ENCODE results near the gene MCU.
"Not testable (repeated sequence)": the region's sequence is repeated elsewhere in the genome, so short reads cannot be mapped to it uniquely, and the experiment has no call there.

The MCU gene

DNA sequence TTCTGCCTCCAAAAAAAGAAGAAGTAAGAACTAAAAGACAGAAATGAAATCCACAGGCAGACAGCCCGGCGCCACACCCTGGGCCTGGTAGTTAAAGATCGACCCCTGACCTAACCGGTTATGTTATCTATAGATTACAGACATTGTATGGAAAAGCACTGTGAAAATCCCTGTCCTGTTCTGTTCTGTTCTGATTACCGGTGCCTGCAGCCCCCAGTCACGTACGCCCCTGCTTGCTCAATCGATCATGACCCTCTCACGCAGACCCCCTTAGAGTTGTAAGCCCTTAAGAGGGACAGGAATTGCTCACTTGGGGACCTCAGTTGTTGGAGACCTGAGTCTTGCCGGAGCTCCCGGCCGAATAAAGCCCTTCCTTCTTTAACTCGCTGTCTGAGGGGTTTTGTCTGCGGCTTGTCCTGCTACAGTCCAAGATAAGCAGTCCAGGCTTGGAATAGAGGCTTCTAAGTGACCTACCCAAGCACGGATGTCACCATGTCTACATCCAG lies 212.1 kb downstream of the MCU start:
- DNase-seq (ENCODE audit: low spot score), result not testable (repeated sequence)

DNA sequence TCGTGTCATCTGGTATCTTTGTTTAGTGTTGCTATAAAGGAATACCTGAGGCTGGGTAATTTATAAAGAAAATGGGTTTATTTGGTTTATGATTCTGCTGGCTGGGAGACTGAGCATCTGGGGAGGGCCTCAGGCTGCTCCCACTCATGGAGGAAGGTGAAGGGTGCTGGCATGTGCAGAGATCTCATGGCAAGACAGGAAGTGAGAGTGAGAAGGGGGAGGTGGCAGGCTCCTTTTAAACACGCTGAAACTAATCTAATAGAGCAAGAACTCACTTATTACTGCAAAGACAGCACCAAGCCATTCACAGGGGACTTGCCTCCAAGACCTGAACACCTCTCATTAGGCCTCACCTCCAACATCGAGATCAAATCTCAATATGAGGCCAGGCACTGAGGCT lies 212.9 kb downstream of the MCU start:
- DNase-seq (ENCODE audit: low spot score), result no peak

DNA sequence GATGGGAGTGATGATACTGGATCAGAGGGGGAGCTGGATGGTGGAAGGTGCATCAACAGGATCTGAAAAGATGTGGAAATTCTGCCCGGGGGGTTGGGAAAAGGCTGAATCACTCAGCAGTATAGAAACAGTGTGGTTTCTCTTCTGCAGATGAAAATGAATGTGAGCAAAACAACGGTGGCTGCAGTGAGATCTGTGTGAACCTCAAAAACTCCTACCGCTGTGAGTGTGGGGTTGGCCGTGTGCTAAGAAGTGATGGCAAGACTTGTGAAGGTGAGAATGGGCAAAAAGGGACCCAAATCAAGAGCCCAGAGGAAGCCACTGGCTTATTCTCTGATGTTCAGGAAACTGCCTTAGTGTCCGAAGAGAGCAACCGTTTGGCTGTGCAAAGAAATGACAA lies 214.5 kb downstream of the MCU start:
- no peak for DNase-seq (ENCODE audit: low spot score)

DNA sequence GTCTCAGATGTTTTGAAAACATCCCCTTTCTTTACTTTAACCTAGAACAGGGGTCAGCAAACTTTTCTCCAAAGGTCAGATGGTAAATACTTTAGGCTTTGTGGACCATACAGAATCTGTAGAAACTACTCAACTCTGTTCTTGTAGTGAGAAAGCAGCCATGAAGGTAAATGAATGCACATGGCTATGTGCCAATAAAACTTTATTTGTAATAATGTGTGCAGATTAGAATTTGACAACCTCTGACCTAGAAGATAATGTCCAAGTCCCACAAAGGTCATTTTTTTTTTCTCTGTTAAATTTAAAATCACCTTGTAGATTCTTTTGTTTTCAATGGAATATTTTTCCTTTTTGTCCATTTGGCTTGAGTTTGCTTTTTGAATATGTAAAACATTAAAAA lies 218.8 kb downstream of the MCU start:
- DNase-seq (ENCODE audit: low spot score), result no peak

DNA sequence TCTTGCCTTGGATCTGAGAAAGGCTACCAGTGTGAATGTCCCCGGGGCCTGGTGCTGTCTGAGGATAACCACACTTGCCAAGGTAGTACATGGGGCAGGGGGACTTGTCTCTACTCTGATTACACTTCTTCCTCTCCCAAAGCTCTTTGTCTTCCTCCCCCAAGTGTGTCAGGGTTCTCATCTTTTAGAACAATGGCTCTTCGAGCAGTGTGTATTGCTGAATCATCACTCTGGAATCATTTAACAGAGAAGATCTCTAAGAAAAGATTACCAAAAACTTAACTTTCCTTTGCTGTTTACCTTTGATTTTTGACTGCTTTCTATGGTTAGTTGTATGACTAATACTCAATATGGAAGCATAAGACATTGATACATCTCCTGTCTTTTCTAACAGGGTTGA lies 219.8 kb downstream of the MCU start:
- no peak for DNase-seq (ENCODE audit: low spot score)

DNA sequence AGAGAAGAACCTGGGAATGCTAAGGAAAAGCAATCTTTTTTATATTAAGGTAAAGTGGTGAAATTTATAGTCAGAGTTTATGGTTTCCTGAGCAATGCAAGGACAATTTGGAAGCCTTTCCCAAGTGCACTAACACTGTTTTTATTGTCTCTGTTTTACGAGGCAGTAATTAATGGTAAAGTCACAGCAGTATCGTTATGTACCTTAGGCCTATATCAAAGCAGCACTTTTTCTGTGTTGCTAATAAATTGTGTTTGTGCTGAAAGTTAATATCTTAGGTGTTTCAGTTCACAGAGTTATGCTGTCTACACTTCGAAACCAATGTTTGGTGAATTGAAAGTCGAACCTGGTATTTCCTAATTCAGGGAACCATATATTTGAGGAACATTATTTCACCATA lies 220.8 kb downstream of the MCU start:
- no peak for DNase-seq (ENCODE audit: low spot score)

DNA sequence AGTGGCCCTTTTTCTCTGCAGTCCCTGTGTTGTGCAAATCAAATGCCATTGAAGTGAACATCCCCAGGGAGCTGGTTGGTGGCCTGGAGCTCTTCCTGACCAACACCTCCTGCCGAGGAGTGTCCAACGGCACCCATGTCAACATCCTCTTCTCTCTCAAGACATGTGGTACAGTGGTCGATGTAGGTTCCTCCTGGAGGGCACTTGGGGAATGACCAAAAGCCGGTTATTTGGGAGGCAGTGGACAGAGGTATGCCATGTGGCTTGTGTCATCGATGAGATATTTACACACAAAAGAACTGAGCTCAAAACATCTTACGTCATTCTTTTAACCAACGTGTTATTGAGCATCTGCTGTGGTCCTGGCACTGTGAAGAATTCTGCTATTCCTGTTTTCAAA lies 221.3 kb downstream of the MCU start:
- DNase-seq (ENCODE audit: low spot score), result no peak

DNA sequence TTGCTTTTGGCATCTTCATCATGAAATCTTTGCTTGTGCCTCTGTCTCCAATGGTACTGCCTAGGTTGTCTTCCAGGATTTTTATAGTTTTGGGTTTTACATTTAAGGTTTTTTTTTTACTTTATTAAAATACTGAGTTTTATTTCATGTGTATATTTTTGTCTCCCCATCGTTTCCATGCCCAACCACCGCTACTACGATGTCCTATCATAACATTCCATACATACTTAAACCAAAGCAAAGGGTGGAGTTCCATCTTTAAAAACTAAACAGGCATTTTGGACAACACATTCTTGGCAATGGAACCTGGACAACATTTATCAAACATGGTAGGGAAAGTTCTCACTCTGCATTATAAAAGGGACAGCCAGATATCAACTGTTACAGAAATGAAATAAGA lies 225.3 kb downstream of the MCU start:
- not testable (repeated sequence) for DNase-seq (ENCODE audit: low spot score)

DNA sequence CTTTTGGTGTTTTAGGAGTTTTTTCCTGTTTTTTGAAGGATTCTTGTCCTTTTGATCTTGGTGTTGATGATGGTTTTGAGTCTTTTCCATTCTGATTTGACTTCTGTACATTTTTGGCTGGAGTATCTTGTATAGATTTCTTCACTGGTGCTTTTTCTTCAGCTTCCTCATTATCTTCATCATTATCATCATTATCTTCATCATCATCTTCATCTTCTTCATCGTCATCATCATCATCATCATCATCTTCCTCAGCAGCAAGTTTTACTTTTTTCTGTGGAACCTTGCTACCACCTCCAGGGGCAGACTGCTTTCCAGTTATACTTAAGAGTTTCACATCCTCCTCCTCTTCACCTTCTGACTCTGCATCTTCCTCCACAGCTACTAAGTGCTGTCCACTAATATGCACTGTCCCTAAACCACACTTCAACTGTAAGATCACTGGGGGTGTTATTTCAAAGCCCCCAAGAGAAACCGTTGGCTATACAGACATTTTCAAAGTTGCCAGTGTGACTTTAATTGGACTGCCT lies 225.9 kb downstream of the MCU start:
- DNase-seq (ENCODE audit: low spot score), result not testable (repeated sequence)

DNA sequence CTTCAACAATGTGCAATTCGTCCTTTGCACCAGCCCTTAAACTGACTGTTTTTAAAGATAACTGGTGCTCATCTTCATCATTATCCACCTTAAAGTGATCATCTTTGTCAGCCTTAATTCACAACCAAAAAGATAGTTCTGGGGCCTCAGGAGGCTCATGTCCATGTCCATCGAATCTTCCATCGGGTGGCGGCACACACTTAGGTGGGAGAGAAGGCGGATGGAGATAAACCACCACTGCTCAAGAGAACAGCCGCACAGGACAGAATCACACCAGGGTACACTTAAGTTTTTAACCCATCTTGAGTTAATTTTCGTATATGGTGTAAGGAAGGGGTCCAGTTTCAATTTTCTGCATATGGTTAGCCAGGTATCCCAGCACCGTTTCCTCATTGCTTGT lies 226.4 kb downstream of the MCU start:
- DNase-seq (ENCODE audit: low spot score), result no peak

DNA sequence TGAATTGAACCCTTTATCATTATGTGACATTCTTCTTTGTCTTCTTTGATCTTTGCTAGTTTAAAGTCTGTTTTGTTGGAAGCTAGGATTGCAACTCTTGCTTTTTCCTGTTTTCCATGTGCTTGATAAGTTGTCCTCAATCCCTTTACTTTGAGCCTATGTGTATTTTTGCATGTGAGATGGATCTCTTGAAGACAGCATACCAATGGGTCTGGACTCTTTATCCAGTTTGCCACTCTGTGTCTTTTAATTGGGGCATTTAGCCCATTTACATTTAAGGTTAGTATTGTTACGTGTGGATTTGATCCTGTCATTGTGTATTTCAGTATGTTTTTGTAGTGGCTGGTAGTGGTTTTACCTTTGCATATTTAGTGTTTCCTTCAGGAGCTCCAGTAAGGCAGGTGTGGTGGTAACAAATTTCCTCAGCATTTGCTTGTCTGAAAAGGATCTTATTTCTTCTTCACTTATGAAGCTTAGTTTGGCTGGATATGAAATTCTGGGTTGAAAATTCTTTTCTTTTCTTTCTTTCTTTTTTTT lies 229.3 kb downstream of the MCU start:
- not testable (repeated sequence) for DNase-seq (ENCODE audit: low spot score)

DNA sequence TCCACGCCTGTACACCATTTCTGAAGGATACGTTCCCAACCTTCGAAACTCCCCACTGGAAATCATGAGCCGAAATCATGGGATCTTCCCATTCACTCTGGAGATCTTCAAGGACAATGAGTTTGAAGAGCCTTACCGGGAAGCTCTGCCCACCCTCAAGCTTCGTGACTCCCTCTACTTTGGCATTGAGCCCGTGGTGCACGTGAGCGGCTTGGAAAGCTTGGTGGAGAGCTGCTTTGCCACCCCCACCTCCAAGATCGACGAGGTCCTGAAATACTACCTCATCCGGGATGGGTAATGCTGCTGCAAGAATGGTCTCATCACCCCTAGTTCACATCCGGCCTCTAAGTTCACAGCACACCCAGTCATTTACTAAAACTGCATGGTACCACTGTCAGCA lies 232.4 kb downstream of the MCU start:
- no peak for DNase-seq (ENCODE audit: low spot score)

DNA sequence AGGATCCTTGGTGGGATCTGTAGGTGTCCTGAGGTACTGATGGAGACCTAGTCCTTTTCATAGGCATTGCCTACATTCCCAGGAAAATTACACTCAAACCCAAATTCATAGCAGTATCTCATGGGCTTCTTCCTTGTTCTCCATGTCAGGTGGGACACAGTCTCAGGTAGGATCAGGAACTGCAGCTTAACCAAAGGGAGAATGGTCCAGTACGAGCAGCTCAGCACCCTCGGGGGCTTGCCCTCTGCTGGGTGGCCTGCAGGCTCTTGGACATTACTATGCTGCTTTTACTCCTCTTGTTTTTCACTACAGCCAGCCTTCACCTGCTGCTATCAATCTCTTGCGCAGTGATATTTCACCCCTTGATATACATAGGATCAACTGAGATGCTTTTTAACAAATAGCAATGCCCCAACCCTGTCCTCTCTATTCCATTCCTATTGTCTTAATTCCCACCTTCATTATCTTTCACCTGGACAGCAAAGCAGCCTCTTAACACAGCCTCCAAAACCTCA lies 234.1 kb downstream of the MCU start:
- DNase-seq (ENCODE audit: low spot score), result no peak

DNA sequence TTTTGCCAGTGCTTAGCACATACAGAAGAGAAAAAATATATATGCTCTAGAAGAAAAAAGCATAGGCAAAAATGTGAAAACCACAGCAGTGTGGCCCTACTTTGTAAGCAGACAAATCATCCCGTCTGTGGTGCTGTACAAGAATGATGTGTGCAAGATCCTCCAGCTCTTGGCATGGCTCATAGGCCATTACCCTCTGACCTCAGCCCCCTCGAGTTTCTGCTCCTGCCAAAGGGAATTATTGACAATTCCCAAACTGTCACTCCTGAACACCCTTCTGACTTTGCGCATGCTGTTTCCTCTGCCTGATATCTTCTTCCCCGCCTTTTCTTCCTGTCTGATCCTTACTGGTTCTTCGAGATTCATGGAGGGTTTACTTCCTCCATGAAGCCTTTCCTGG lies 235.5 kb downstream of the MCU start:
- no peak for DNase-seq (ENCODE audit: low spot score)

DNA sequence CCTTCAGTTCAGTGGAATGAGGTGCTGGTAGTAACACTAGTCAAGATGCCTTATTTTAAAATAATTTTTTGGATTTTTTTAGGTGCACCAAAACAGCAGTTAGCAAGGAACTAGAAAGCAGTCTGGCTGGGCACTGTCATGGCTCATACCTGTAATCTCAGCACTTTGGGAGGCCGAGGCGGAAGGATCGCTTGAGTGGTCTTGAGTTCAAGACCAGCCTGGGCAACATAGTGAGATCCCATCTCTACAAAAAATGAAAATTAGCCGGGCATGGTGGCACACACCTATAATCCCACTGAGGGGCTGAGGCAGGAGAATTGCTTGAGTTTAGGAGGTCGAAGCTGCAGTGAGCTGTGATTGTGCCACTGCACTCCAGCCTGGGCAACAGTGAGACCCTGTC lies 236.9 kb downstream of the MCU start:
- no peak for DNase-seq (ENCODE audit: low spot score)

DNA sequence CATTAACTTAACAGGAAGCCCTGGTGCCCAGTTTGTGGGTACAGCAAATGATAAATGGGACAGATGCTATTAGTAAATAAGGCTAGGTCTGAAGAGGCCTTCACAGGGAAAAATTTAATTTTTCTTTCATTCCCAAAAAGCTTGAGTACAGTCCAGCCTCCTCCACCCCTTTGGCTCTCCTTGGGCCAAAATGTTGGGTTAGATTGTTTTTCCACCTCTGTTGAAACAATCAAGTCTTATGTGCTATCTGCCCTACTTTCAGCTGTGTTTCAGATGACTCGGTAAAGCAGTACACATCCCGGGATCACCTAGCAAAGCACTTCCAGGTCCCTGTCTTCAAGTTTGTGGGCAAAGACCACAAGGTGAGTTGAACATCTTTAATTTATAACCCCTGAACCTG lies 238.3 kb downstream of the MCU start:
- DNase-seq (ENCODE audit: low spot score), result no peak

DNA sequence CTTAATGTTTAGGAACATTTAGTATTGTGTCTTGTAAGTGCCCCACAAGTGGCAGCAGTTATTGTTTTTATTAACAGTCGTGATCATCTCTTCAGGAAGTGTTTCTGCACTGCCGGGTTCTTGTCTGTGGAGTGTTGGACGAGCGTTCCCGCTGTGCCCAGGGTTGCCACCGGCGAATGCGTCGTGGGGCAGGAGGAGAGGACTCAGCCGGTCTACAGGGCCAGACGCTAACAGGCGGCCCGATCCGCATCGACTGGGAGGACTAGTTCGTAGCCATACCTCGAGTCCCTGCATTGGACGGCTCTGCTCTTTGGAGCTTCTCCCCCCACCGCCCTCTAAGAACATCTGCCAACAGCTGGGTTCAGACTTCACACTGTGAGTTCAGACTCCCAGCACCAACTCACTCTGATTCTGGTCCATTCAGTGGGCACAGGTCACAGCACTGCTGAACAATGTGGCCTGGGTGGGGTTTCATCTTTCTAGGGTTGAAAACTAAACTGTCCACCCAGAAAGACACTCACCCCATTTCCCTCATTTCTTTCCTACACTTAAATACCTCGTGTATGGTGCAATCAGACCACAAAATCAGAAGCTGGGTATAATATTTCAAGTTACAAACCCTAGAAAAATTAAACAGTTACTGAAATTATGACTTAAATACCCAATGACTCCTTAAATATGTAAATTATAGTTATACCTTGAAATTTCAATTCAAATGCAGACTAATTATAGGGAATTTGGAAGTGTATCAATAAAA lies 240.5 kb downstream of the MCU start:
- DNase-seq (ENCODE audit: low spot score), result no peak

DNA sequence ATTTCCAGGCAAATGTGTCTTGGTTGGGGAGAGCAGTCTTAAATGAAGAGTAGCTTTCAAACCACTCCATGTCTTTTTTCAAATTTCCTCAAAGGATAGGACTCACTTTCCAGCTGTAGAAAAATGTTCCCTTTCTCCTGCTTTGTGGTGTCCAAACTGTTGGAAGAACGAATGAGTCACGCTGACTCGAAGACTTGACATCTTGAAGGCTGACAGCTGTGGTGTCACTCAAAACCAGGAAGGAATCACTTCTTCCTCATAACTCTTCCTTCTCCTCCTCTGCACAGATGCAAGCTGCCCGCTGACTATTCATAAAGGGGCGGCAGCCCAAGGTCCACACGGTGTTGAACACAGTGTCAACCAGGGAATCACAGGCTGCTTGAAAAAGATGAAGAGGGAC lies 243.4 kb downstream of the MCU start:
- no peak for DNase-seq (ENCODE audit: low spot score)
